Neural progenitor cell (in vitro differentiated cells): Measurements from ENCODE around the gene NPC1L1.

Experiments used
- CTCF ChIP-seq: fragments of 200-600 bp; sonication (generic); IDR thresholded peaks from 2 replicates; pipeline ENCODE4 v1.5.1; 2017; ENCODE audit warnings: antibody characterized with exemption, mild to moderate bottlenecking
- EZH2 ChIP-seq: fragments of 200-600 bp; sonication (generic); IDR thresholded peaks from 2 replicates; pipeline ENCODE4 v1.6.1; 2017; ENCODE audit warnings: antibody characterized with exemption, mild to moderate bottlenecking, moderate library complexity

- no peak for TF ChIP-seq CTCF
- TF ChIP-seq EZH2 = no peak
Measured at GRCh38 chr7:44497155-44498027, 43.7 kb downstream of the NPC1L1 start.
